ENCODE data around the gene GPR179.
"Not testable (repeated sequence)": the region's sequence is repeated elsewhere in the genome, so short reads cannot be mapped to it uniquely, and the experiment has no call there.

Gene GPR179

DNA sequence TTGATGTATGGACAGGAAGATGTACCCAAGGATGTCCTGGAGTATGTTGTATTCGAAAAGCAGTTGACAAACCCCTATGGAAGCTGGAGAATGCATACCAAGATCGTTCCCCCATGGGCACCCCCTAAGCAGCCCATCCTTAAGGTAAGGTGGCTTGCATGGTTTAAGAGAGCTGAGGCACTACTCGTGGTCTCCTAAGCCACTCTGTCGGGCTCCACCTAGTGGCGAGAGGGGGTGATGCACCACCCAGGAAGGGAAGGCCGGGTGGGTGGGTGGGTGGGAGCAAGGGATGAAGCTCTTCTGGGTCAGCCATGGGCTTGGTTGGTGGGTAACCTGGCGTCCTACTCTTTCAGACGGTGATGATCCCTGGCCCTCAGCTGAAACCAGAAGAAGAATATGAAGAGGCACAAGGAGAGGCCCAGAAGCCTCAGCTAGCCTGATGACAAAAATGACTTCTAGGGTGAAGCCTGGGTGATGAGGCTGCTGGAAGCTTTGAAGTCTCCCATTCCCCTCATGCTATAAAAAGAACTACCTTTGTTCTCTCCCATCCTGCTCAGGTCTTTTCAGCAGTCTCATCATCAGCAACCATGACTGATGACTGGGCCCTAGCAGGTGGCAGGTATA lies 21.5 kb downstream of the GPR179 start:
- DNase-seq, result peak in 1 of 2 experiments; percentile 58

- no peak for DNase-seq
These were observed 23.3 kb downstream of the GPR179 start for GRCh38 chr17:38320482-38320881.

DNA sequence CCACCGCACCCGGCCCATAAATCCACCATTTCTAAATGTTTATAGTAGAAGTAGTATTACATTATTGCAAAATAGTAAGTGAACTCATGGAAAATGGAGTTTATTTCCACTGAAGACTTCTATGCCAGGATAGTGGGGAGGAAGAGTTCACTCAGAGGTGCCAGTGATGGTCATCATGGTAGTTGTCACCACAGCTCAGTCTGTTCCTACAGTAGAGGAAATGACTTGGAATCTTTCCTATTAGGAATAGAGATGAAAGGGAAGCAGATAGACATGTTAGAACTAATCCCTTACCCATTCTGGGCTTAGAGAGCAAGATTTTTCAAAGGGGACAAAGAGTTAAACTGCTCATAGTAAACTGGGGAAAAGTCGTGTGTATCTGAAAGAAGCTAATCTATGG lies 26.7 kb downstream of the GPR179 start:
- no peak for DNase-seq

GRCh38 chr17:38315497-38315896 lies 28.3 kb downstream of the GPR179 start:
- DNase-seq, result no peak

GRCh38 chr17:38296834-38297517 lies 46.8 kb downstream of the GPR179 start, which contains the start of gene MRPL45:
Gene MRPL45 (plus strand): TSS chr17:38297168. CDS start chr17:38297184, 16 bp downstream.
- DNase-seq, result peak; percentile 91 to 97

GRCh38 chr17:38295602-38296365 lies 48.0 kb downstream of the GPR179 start:
- not testable (repeated sequence) for DNase-seq

- not testable (repeated sequence) for DNase-seq
These were observed 54.0 kb downstream of the GPR179 start for GRCh38 chr17:38289760-38290159.

GRCh38 chr17:38288217-38288827 lies 55.4 kb downstream of the GPR179 start:
- peak in 1 of 2 experiments; percentile 24 for DNase-seq

DNA sequence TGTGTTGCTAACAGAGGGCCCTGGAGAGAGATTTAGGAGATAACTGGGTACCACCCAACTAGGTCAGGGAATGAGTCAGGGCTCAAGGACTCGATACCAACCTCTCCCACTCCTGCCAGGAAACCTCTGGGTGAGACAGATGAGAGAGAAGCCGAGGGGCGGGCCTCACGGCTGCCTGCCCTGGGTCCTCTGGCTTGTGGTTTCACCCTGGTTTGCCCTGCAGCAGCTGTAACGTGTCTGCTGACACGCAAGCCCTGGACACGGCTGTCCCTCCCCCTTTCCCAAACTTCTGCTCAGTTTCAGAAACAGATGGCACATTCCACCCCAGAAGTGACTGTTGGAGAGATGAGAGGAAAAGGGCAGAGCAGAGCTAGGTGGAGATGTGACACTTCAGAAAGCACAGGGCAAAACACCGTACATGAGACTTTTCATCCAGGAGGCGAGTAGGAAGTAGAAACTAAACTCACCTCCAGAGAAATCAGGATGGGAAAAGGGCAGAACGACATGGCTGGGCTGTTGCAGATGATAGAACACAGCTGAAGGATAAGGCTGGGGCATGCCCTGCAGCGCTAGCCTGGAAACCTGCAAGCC lies 57.2 kb downstream of the GPR179 start:
- peak in 1 of 2 experiments; percentile 23 for DNase-seq

DNA sequence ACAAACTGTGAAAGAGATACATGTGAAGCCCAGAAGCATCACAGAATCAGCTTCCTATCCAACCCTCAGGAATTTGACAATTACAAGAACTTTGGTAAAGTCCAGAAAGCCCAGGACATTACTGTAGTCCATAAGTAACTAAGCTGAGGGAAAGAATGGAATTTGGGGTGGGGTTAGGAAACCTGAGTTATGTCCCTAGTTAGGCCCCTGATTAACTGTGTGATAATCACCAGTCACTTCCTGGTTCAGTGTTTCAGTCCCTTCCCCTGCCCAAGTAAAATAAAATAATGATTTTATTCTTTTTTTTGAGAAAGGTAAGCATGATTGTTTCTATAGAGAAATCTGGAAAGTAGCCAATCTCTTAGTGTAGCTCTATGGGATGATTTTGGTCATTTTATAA lies 57.8 kb downstream of the GPR179 start:
- DNase-seq, result not testable (repeated sequence)

Measured in NCI-H526 (cell line).